GM18498 (cell line): ENCODE measurements around the gene CDH12.
"Not testable (repeated sequence)": the region's sequence is repeated elsewhere in the genome, so short reads cannot be mapped to it uniquely, and the experiment has no call there.

ENCODE experiments used
- ATAC-seq: cut with Tn5 transposase; IDR thresholded peaks from one replicate; pipeline ENCODE4 v1.9.1; 2021; ENCODE audit warnings: mild to moderate bottlenecking, moderate library complexity; ENCODE audit not compliant: unreplicated experiment

Gene CDH12

DNA sequence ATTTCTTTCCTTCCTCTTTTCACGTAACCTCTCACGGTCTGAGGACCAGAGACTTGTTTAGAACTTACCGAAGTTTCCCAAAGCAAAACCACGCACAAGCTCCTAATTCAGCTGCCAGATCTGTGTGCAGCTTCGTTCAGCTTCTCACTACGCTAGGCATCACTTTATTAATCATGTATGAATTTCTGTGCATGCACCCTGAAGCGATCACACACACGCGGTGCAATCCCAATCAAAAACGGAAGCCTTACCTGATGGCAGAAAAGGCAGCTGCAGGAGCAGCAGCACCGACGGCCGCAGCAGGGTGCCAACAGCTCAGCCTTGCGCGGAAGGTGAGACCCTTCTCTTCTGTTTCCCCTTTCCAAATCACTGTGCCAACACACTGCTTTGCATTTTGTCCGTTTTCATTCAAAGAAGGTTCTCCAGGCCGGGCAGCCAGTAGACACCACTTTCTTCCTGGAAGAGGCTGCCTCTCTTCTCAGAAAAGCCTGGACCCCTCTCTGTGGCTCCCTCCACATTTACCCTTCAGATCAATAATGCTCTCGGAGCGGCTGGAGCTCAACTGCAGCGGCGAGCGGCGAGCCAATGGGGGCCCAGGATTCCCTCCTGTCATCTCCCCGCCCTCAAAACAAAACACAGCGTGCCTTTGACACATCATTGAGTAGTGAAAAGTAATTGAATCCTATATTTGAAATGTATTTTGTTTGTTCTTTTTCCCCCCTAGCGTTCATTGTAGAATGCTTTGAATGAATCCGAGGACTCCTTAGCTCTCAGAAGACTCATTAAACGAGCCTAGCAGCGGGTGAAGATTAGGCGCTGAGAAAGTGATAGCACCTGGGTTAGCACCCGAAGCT is at the start of gene CDH12:
Gene CDH12, minus strand, starts transcription at position 538 of the 854 bp plus-strand sequence.
- ATAC-seq = peak; percentile 51

DNA sequence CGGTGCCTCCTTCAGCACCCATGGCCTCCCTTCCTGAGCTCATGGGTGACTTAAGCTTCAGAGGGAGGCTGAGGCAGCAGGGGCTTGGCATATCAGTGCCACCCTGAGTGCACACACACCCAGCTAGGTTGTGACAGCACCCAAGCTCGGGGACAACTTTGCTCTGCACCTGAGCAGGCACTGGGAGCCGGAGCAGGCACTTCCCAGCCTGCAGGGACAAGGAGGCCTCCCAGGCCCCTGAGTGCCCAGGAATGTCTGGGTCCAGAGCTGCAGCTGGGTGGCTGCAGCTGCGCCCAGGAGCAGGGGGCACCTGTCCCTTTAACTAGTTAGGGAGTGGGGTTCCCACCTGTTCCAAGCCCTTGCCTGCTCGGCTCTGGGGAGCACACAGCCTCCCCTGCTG is 48.7 kb upstream of the CDH12 start:
- no peak for ATAC-seq

DNA sequence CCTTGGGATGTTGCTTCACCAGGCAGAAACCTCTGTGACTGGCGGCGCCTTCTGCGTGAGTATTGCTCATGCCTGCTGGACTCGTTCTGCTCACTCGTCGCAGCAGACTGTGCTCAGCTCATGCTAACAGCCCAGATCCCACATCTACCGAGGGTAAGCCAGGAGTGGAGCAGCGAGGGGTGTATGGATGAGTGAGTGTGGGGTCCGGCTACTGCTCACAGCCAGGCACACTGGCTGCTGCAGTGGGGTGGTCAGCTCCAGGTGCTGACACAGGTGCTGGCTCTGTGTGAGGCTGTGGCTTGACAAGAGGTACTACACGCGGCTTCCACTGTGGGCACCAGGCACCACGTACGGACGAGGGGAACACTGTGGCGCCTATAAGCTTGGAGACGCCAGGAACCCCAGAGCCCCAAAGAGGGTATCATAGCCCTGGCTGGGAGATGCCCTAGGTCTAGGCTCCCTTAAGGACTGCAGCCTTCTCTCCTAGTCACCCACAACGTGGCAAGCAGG is 47.7 kb upstream of the CDH12 start:
- ATAC-seq = no peak

DNA sequence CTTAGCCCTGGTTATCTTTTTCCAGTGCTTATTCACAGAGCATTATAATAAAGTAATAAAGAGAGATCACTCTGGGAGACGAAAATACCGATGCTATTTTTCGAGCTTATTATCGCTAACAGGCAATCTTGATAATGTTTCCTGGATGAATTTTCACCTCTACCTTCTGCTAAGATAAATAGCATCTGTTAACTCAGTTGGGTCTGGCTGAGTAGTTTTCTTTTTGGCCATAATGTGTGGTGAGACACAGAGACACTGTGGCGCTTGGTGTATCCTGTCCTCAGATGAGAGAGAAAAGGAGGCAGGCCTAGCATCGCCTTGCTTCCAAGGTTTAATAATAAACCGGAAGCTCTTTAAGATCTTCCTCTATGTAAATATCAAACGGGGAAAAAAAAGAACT is 46.2 kb upstream of the CDH12 start:
- no peak for ATAC-seq

DNA sequence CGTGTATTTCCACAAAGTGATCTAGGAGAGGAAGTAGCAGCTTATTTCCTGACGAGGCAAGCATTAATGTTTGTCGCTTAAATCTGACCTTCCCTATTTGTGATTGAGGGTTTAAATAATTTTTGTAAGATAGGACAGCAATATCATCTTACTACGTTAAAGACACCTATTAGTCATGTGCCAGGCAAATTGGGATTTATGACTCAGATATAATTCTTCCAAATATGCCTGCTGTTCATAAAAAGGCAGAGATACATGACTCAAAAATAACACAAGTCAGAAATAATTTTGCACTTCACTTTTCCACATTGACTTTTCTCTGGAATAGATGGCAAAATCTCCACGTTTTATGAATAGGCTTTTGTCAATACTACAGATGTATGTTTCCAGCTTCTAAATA is 43.0 kb upstream of the CDH12 start:
- no peak for ATAC-seq

DNA sequence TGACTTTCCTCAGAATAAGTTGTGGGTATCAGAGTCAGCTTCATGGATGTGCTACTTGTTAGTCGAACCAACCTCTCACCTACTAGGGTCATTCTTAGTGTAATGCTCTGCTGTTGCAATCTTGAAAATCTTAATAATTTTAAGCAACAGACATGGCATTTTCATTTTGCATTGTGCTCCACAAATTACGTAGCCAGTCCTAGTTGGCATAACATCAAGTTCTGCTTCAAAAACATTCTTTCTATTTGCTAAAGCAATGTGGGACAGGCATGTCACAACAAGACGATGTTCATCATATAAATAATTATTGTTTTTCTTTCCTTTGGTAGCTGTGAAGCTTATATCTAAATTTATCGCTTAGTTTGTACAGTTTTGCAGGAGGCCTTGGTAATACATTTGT is 39.3 kb upstream of the CDH12 start:
- no peak for ATAC-seq

DNA sequence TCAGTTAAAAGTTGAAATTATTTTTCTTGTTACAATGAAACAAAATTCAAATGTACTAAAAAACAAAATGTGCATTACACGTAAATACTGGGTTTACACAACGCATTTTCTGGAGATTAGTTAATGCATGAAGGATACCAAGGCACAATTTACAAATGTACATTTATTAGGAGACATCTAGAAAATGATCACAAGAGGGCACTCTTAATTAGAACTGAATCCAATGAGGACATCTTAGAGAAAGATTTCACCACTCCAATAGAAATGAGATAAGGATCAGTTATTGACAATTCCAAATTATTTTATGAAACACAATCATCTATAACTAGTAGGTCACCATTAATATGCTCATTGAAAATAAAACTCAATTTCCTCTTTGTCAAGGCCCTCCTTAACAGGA is 36.6 kb upstream of the CDH12 start:
- ATAC-seq = no peak

DNA sequence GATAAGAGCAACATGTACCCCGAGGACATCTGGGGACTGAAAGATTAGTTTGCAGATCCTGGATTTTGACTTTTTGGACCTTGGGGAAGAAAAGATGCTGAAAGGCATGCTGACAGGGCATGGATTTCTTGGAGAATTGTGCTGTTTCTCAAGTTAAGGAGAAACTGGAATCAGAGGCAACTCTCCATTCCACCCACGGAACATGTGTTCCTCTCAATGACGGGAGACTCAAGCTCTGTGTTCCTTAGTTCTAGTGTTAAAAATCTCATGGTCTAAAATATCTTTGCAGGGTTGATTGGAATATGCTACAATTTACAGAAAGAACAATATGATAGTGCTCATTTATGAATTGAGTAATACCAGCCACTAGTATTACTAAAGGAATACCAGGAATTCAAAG is 34.4 kb upstream of the CDH12 start:
- ATAC-seq = no peak

DNA sequence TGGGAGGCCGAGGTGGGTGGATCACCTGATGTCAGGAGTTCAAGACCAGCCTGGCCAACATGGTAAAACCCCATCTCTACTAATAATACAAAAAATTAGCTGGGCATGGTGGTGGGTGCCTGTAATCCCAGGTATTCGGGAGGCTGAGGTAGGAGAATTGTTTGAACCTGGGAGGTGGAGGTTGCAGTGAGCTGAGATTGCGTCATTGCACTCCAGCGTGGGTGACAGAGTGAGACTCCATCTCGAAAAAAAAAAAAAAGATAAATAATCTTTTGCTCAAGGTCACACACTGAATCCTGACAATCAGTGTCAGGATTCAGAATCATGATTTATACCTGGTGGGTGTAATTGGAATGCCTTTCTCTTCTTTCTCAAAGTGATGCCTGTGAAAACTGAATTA is 5.8 kb upstream of the CDH12 start:
- not testable (repeated sequence) for ATAC-seq

DNA sequence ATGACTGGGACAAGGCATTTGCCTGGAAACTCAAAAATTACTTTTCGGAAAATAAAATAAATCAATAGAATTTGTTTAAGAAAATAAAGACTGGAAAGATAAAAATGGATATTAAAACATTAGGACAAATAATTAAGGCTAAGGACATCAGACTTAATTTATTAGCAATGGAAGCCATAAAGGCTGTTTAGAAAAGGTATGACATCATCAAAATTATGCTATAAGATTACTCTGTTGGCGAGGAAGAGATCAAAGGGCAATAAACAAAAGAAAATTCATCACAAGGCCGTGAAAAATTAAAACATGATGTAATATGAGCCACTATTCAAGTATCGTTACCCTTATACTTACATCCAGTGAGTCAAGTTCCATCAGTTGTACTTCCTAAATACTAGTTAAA is 2.7 kb upstream of the CDH12 start:
- no peak for ATAC-seq

DNA sequence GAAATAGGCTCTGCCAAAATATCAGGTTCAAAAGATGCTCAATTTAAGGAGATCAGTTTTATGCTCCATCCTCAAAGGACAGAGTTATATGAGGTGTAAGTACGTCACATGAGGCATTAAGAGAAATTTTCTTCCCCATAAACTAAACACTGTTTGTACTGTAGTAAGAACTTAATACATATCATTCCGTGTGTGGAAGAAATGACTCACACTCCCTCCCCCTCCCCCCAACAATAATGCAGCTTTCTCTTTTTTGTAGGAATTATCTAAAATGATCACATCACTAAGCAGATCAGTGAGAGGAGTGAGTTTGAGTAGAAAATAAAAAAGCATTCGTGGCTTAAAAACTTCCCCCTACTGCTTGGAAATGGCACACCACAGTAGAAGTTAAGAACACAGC is 2.2 kb downstream of the CDH12 start:
- ATAC-seq = no peak

DNA sequence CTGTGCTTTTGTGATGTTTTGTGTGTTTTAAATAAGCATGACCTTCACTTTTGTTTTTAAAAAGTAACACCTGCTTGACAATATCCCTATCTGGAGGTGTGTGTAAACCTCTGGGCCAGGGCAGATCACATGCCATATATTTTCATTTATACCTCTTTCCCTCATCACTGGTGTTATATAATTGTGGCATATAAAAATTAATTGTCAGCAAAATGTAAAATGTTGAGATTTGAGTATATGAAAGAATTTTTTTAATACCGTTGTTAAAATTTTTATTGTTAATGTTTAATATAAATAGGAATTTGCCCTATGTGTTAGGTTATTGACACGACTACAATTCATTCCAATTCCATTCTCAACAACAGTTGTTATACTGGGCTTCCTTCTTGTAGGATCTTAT is 6.5 kb downstream of the CDH12 start:
- no peak for ATAC-seq

DNA sequence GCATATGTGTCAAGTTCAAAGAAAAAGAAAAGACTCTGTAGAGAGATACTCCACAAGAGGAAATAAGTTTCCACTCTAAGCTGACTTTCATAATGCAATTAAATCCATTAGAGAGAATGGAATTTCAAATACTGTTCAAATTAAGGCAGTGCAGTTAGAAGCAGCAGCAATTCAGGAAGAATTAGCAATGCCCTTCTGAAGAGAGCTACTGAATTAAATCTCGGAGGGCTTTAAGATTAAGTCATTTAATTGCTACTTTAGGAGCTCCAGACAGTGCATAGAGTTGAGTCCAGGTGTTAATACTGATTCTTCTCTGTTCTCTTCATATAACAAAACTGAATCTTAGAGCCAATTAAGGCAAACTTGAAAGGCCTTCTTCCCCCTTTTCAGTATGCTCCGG is 8.5 kb downstream of the CDH12 start:
- ATAC-seq = no peak

DNA sequence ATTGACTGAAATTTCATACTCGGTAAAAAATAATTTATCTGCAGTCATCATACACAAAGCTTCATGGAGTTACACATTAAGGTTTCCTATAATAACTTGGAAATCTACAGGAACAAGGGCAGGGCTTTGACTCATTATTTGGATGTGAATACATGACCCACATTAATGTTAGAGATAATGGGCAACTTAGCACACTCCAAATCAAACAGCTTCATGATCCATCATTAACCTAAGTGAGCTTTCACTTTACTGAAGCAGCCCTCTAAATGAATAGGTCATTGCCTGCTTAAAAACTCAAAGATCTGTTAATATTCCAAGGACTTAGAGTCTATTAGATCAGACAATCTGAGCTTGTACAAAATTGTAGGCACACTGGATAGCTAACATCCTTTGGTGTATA is 9.0 kb downstream of the CDH12 start:
- no peak for ATAC-seq

DNA sequence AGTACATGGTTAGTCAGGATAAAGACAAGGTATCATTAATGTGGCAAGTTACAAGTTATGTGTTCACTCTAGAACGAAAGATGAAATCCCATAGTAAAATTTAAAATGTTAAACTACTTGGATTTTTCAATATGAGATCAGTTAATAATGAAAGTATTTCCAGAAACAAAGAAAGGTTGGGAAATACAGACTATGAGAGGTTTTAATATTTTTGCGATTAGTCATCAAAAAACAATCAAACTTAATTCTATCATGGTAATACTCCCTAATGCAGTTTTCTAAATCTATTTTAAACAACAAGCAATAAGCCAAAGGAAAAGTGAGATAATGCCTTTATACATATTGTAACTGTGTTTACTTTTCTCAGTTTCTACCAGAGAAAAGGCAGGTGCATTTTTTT is 10.6 kb downstream of the CDH12 start:
- no peak for ATAC-seq

DNA sequence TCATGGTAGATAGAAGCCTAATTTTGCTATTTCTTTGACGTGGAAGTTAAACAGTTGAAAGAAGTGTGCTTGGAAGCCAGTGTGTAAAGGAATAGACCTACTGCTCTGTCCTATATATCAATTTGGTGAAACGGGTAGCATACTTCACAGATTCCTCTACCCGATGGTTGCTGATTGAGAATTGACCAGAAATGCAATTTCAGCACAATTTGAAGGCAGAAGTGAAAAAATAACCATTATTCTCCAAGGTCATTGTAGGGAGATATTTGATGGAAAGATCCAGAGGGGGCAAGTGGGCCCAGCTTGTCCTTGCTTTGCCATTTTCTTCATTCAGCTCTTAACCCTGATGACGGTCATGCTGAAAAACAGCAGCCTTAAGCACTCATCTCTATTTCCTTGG is 15.3 kb downstream of the CDH12 start:
- ATAC-seq = no peak

DNA sequence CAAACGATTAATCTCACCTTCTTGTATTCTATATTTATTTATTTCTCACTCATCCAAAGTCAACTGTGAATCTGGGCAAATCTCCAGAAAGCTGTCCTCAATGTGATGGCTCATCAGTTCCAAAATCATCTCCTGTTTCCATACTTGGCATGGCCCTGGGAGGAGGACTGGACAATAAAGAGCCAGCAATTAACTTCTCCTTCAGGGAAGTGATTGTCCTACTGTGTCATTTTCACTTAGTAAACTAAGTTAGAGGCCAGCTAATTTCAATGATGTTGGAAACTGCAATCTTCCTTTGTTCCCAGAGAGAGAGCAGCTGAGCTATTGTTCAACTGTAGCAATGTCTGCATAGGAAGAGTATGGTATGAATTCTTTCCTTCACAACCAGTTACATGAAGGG is 17.5 kb downstream of the CDH12 start:
- no peak for ATAC-seq

DNA sequence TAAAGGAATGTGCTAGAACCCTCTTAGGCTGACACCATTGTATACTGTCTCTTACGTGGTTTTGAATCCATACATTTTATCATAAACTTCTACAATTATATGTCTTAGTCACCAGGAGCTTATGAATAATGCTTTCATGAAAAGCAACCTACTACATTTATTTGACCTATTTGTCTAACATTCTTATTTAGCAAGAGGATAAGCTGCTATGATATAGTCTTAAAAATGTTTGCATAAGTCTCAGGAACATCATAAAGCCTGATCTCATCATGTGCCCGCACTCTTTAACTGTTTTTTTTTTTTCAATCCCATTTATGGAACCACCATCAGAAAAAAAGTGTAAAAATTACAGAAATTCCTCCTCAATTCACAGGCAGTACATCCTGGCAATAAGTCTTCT is 59.7 kb downstream of the CDH12 start:
- ATAC-seq = no peak

DNA sequence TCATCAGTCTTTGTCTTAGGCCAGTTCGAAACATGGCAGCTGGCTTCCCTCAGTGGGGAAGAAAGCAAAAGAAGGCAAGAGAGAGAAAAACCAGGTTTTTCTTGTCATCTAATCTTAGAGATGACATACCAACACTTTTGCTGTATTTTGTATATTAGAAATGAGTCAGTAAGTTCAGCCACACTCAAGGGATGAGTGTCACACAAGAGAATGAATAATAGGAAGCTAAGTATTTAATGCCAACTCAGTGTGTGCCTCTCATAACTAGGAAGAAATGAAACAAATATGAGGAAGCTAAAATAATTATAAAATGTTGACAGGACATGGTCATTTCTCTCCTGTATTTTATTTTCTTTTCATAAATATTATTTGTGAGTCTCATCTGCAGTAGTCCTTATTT is 65.3 kb downstream of the CDH12 start:
- no peak for ATAC-seq

DNA sequence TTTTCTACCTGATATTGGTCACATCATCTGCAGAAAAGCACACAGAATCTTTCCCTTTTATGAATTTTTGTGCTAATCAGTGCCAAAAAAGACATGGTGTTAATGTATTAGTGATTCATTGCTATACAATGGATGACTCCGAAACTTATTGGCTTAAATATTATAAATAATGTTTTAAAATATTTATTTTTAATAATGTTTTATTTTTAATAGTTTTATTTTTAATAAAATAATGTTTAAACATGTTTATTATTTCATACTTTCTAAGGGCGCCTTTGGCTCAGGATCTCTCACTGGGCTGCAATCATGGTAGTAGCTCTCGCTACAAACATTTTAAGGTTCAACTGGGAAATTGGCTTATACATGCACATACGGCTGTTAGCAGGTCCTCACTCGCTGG is 65.7 kb downstream of the CDH12 start:
- ATAC-seq = no peak

DNA sequence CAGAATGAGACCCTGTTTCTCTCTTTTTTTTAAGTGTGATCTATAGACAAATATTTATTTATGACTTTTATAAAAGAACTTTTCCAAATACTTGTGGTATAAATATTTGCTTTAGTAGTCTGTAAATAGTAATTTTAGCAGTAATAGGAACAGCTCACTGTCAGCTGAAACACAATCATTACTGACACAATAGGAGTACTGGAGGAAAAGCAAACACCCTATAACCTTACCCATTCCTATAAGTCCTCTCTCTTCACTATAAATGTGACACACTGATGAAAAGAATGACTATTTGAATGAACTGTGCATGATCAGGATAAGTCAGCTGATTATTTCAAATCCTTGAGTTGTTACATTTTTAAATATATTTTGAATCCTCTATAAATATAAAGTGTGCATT is 72.4 kb downstream of the CDH12 start:
- no peak for ATAC-seq

DNA sequence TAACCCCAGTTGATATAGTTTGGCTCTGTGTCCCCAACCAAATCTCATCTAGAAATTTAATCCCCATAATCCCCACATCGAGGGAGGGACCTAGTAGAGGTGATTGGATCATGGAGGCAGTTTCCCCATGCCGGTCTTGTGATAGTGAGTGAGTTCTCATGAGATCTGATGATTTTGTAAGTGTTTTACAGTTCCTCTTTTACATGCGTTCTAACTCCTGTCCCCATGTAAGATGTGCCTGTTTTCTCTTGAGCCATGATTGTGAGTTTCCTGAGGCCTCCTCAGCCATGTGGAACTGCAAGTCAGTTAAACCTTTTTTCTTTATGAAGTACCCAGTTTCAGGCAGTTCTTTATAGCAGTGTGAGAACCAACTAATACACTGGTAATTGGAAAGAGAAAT is 73.6 kb downstream of the CDH12 start:
- ATAC-seq = no peak

DNA sequence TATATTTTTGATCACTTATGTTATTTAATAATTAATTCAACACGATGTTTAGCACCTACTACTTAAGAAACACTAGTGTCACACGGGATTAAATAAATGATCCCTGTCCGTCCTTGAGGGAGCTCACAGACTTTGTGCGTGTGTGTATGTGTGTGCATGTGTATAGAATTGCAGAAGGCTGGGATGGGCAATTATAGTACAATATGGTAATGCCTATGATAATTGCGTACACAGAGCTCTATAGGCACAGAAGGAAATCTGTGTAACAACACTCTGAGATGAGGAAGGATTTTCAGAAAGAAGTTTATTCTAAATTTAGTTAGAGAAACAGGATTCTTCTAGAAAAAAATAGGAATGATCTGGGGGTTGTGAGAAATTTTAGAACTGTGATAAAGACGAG is 76.9 kb downstream of the CDH12 start:
- no peak for ATAC-seq
